T-helper 17 cell (primary cell): ENCODE data around the gene GSTO2. TPM values are rescaled to one million over a fixed set of nuclear protein-coding genes. Genes with fewer than 3 reads are reported as not detected.
"Not testable (repeated sequence)": the region's sequence is repeated elsewhere in the genome, so short reads cannot be mapped to it uniquely, and the experiment has no call there.

Experiments used
- ATAC-seq: fragments of 150-1000 bp; cut with Tn5 transposase; 2 replicates; pipeline ENCODE4 v1.10.0; 2021; ENCODE audit warnings: mild to moderate bottlenecking, moderate library complexity
- DNase-seq, 3 donors: peaks; one replicate each; pipeline versions ENCODE4 v3.0.0 to v3.0.0-alpha.2; 2020 to 2021
- H3K9me3 ChIP-seq: one replicate; pipeline ENCODE4 v1.7.0; 2013; ENCODE audit warnings: low read length, mild to moderate bottlenecking; ENCODE audit not compliant: control insufficient read depth, poor library complexity, severe bottlenecking
- H3K27ac Mint-ChIP-seq: one replicate; pipeline ENCODE4 v1.8.0; 2022; ENCODE audit warnings: mild to moderate bottlenecking, moderate library complexity, mixed read lengths
- H3K27me3 Mint-ChIP-seq: one replicate; pipeline ENCODE4 v1.8.0; 2022; ENCODE audit warnings: mixed read lengths
- H3K36me3 Mint-ChIP-seq: one replicate; pipeline ENCODE4 v1.8.0; 2022; ENCODE audit warnings: low read depth, mixed read lengths
- H3K4me1 Mint-ChIP-seq: one replicate; pipeline ENCODE4 v1.8.0; 2022; ENCODE audit warnings: mild to moderate bottlenecking, mixed read lengths
- H3K4me3 Mint-ChIP-seq: one replicate; pipeline ENCODE4 v1.8.0; 2022; ENCODE audit warnings: mild to moderate bottlenecking, moderate library complexity, mixed read lengths
- total RNA-seq, 4 donors: library from RNA in 2 of 4; stranded (reverse) in 2 of 4; gene quantifications; one replicate each; pipeline ENCODE4 v1.2.3 and lab custom pipeline; 2022 to 2026

The GSTO2 gene
- total RNA-seq, 2 donors from 2014 or later: 0.70 to 1.1 TPM

GRCh38 chr10:104245066-104245632 lies 23.8 kb upstream of the GSTO2 start:
- peaks cover 40% of the 10 kb centered on the region for H3K27me3 Mint-ChIP-seq
- no peak overlapping the region for H3K27ac Mint-ChIP-seq

GRCh38 chr10:104246976-104247375 lies 22.0 kb upstream of the GSTO2 start:
- no peak overlapping the region for H3K27ac Mint-ChIP-seq

More at GRCh38 chr10:104245066-104245632, 23.8 kb upstream of the GSTO2 start:
- no peaks in the 10 kb centered on the region for H3K36me3 Mint-ChIP-seq
- DNase-seq (no peak), ATAC-seq (no peak)
- H3K4me3 Mint-ChIP-seq: no peak overlapping the region
- no peaks in the 10 kb centered on the region for H3K4me1 Mint-ChIP-seq
- no peaks in the 10 kb centered on the region for H3K9me3 ChIP-seq

GRCh38 chr10:104247513-104248146 lies 21.4 kb upstream of the GSTO2 start:
- peak; percentile 25 for ATAC-seq
- H3K9me3 ChIP-seq: no peaks in the 10 kb centered on the region
- Mint-ChIP-seq H3K4me1 (no peaks in the 10 kb centered on the region), H3K36me3 (no peaks in the 10 kb centered on the region), H3K27ac (no peak overlapping the region), H3K27me3 (peaks cover 32% of the 10 kb centered on the region), H3K4me3 (no peak overlapping the region)
- DNase-seq: no peak

More at GRCh38 chr10:104246976-104247375, 22.0 kb upstream of the GSTO2 start:
- H3K27me3 Mint-ChIP-seq: peaks cover 32% of the 10 kb centered on the region
- DNase-seq (no peak), ATAC-seq (peak; percentile 54)
- H3K9me3 ChIP-seq: no peaks in the 10 kb centered on the region
- no peaks in the 10 kb centered on the region for H3K4me1 Mint-ChIP-seq
- H3K36me3 Mint-ChIP-seq: no peaks in the 10 kb centered on the region
- no peak overlapping the region for H3K4me3 Mint-ChIP-seq

GRCh38 chr10:104248931-104249330 lies 20.1 kb upstream of the GSTO2 start:
- DNase-seq, H3K9me3 ChIP-seq, H3K4me3 Mint-ChIP-seq, H3K27ac Mint-ChIP-seq, H3K36me3 Mint-ChIP-seq, ATAC-seq, H3K4me1 Mint-ChIP-seq: not testable (repeated sequence)
- H3K27me3 Mint-ChIP-seq: peaks cover 24% of the 10 kb centered on the region

- DNase-seq: no peak
- no peak for ATAC-seq
- Mint-ChIP-seq H3K36me3 (no peaks in the 10 kb centered on the region), H3K4me1 (peaks cover 11% of the 10 kb centered on the region), H3K27ac (no peak overlapping the region), H3K4me3 (no peak overlapping the region), H3K27me3 (peaks cover 24% of the 10 kb centered on the region)
- H3K9me3 ChIP-seq: no peaks in the 10 kb centered on the region
Observed at GRCh38 chr10:104250371-104250770, 18.6 kb upstream of the GSTO2 start.

GRCh38 chr10:104251443-104251842 lies 17.5 kb upstream of the GSTO2 start:
- Mint-ChIP-seq H3K27ac (no peak overlapping the region), H3K27me3 (peaks cover 24% of the 10 kb centered on the region), H3K4me1 (peaks cover 21% of the 10 kb centered on the region), H3K36me3 (peaks cover 2% of the 10 kb centered on the region), H3K4me3 (no peak overlapping the region)
- DNase-seq: no peak
- no peak for ATAC-seq
- H3K9me3 ChIP-seq: no peaks in the 10 kb centered on the region

GRCh38 chr10:104252368-104252767 lies 16.6 kb upstream of the GSTO2 start:
- ATAC-seq (no peak), DNase-seq (no peak)
- peaks cover 26% of the 10 kb centered on the region for H3K4me1 Mint-ChIP-seq
- H3K27ac Mint-ChIP-seq: peak overlapping the region; percentile 11
- no peaks in the 10 kb centered on the region for H3K9me3 ChIP-seq
- H3K4me3 Mint-ChIP-seq: no peak overlapping the region
- peaks cover 2% of the 10 kb centered on the region for H3K36me3 Mint-ChIP-seq
- peaks cover 24% of the 10 kb centered on the region for H3K27me3 Mint-ChIP-seq

- H3K36me3 Mint-ChIP-seq: peaks cover 5% of the 10 kb centered on the region
- peaks cover 24% of the 10 kb centered on the region for H3K27me3 Mint-ChIP-seq
- H3K4me1 Mint-ChIP-seq: peaks cover 29% of the 10 kb centered on the region
- no peaks in the 10 kb centered on the region for H3K9me3 ChIP-seq
- H3K4me3 Mint-ChIP-seq: peak overlapping the region; percentile 53
- peak overlapping the region; percentile 95 for H3K27ac Mint-ChIP-seq
- ATAC-seq: no peak
- DNase-seq: no peak
Observed at GRCh38 chr10:104253106-104253505, 15.9 kb upstream of the GSTO2 start.

- peaks cover 20% of the 10 kb centered on the region for H3K27me3 Mint-ChIP-seq
- H3K9me3 ChIP-seq: no peaks in the 10 kb centered on the region
- peak overlapping the region; percentile 97 for H3K4me3 Mint-ChIP-seq
- peaks cover 9% of the 10 kb centered on the region for H3K36me3 Mint-ChIP-seq
- ATAC-seq (no peak), DNase-seq (no peak)
- peaks cover 34% of the 10 kb centered on the region for H3K4me1 Mint-ChIP-seq
- peak overlapping the region; percentile 95 for H3K27ac Mint-ChIP-seq
Observed at GRCh38 chr10:104253606-104254410, 15.2 kb upstream of the GSTO2 start.

GRCh38 chr10:104254493-104255310 lies 14.3 kb upstream of the GSTO2 start, which contains the start of gene GSTO1:
Gene GSTO1, plus strand, starts transcription at chr10:104254892. Its CDS starts 37 bp downstream, at chr10:104254929.
- no peaks in the 10 kb centered on the region for H3K9me3 ChIP-seq
- DNase-seq (peak in 2 of 3 donors; percentile 40 to 49), ATAC-seq (peak; percentile 60)
- peaks cover 9% of the 10 kb centered on the region for H3K36me3 Mint-ChIP-seq
- peaks cover 38% of the 10 kb centered on the region for H3K4me1 Mint-ChIP-seq
- H3K4me3 Mint-ChIP-seq: peak within 1 kb of the TSS; percentile 97
- H3K27ac Mint-ChIP-seq: peak within 1 kb of the TSS; percentile 95
- peaks cover 11% of the 10 kb centered on the region for H3K27me3 Mint-ChIP-seq

- H3K4me3 Mint-ChIP-seq: peak overlapping the region; percentile 97
- no peaks in the 10 kb centered on the region for H3K9me3 ChIP-seq
- DNase-seq (no peak), ATAC-seq (peak; percentile 56)
- peak overlapping the region; percentile 95 for H3K27ac Mint-ChIP-seq
- peaks cover 45% of the 10 kb centered on the region for H3K4me1 Mint-ChIP-seq
- H3K27me3 Mint-ChIP-seq: peaks cover 3% of the 10 kb centered on the region
- peaks cover 11% of the 10 kb centered on the region for H3K36me3 Mint-ChIP-seq
Observed at GRCh38 chr10:104255311-104255981, 13.5 kb upstream of the GSTO2 start.

GRCh38 chr10:104256335-104256961 lies 12.5 kb upstream of the GSTO2 start:
- Mint-ChIP-seq H3K36me3 (peaks cover 13% of the 10 kb centered on the region), H3K4me1 (peaks cover 55% of the 10 kb centered on the region), H3K27me3 (no peaks in the 10 kb centered on the region), H3K27ac (peak overlapping the region; percentile 95), H3K4me3 (peak overlapping the region; percentile 97)
- H3K9me3 ChIP-seq: no peaks in the 10 kb centered on the region
- DNase-seq (no peak), ATAC-seq (peak; percentile 66)
